Activated CD4-positive, alpha-beta T cell treated with anti-CD3 and anti-CD28 coated beads for 48 hours (primary cell): ENCODE results near the gene ECHDC3.

Experiments
- DNase-seq: peaks from one replicate; pipeline ENCODE4 v3.0.0-alpha.2; 2020

Gene ECHDC3

GRCh38 chr10:11787374-11787773 lies 45.2 kb downstream of the ECHDC3 start:
- DNase-seq, result no peak

GRCh38 chr10:11787846-11788245 lies 45.7 kb downstream of the ECHDC3 start:
- DNase-seq, result no peak

- no peak for DNase-seq
Observed at GRCh38 chr10:11789306-11789705, 47.1 kb downstream of the ECHDC3 start.

- no peak for DNase-seq
Observed at GRCh38 chr10:11789956-11790355, 47.8 kb downstream of the ECHDC3 start.

- DNase-seq, result no peak
Observed at GRCh38 chr10:11793762-11794479, 51.7 kb downstream of the ECHDC3 start.

- no peak for DNase-seq
Observed at GRCh38 chr10:11794566-11794965, 52.4 kb downstream of the ECHDC3 start.

GRCh38 chr10:11795101-11795920 lies 53.1 kb downstream of the ECHDC3 start:
- no peak for DNase-seq

GRCh38 chr10:11796474-11796873 lies 54.3 kb downstream of the ECHDC3 start:
- no peak for DNase-seq

- no peak for DNase-seq
Observed at GRCh38 chr10:11797281-11797680, 55.1 kb downstream of the ECHDC3 start.

- DNase-seq, result no peak
Observed at GRCh38 chr10:11797847-11798633, 55.9 kb downstream of the ECHDC3 start.

GRCh38 chr10:11798845-11799735 lies 56.9 kb downstream of the ECHDC3 start:
- no peak for DNase-seq

GRCh38 chr10:11799736-11800080 lies 57.5 kb downstream of the ECHDC3 start:
- DNase-seq, result no peak

- DNase-seq, result no peak
Observed at GRCh38 chr10:11804336-11804735, 62.2 kb downstream of the ECHDC3 start.

GRCh38 chr10:11805792-11806191 lies 63.6 kb downstream of the ECHDC3 start:
- DNase-seq, result no peak

GRCh38 chr10:11806706-11807105 lies 64.5 kb downstream of the ECHDC3 start:
- no peak for DNase-seq

- no peak for DNase-seq
Observed at GRCh38 chr10:11808808-11809207, 66.6 kb downstream of the ECHDC3 start.

- no peak for DNase-seq
Observed at GRCh38 chr10:11810313-11810766, 68.2 kb downstream of the ECHDC3 start.

GRCh38 chr10:11810973-11811372 lies 68.8 kb downstream of the ECHDC3 start:
- no peak for DNase-seq

GRCh38 chr10:11813177-11813576 lies 71.0 kb downstream of the ECHDC3 start:
- no peak for DNase-seq
